NOMO-1 treated with DMSO at 0.1 percent for 48 hours (cell line): ENCODE results near the gene WDR54.
A peak's percentile ranks its signal among the peaks of the same experiment; 100 is the strongest.
"Not testable (repeated sequence)": the region's sequence is repeated elsewhere in the genome, so short reads cannot be mapped to it uniquely, and the experiment has no call there.

Experiments
- DNase-seq: peaks from one replicate; lab custom pipeline; 2025; ENCODE audit not compliant: unreplicated experiment; lab: John Stamatoyannopoulos, UW

Gene WDR54

GRCh38 chr2:74401891-74402290 is 19.6 kb upstream of the WDR54 start:
- DNase-seq: no peak

DNA sequence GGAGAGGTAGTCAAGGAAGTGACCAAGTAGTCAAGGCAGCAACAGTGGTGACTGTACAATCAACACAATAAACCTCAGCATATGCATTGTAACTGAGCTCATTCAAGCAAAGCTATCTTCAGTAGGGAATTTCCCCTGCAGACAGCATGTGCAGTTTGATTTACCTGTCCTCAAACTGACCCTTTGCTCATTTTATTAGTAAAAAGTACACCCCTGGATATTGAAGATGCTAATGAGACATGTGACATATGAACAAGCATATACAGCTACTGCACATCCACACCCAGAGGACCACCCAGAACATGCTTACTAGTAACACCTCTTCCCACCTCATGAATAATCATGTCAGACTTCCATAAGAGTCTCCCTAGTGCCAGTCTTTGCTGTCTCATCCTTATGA is 15.5 kb upstream of the WDR54 start:
- DNase-seq: no peak

DNA sequence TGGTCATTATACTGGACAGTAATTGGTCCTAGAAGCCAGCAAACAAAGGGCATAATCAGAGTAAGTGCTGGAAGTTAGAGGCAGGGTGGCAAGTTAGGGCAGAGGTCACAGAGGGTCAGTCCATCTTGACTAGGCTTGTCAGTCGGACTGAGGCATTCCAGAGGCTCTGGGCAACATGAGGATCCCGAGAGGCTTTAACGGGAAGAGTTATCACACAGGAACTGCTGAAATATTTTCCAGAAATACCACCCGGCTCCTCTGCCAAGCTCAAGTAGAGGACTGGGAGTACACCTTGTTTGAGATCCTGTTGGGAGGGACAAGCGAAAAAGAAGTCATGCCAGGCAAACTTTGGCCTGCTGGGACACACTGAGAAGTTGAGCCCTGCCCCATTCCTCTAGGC is 13.8 kb upstream of the WDR54 start:
- no peak for DNase-seq

DNA sequence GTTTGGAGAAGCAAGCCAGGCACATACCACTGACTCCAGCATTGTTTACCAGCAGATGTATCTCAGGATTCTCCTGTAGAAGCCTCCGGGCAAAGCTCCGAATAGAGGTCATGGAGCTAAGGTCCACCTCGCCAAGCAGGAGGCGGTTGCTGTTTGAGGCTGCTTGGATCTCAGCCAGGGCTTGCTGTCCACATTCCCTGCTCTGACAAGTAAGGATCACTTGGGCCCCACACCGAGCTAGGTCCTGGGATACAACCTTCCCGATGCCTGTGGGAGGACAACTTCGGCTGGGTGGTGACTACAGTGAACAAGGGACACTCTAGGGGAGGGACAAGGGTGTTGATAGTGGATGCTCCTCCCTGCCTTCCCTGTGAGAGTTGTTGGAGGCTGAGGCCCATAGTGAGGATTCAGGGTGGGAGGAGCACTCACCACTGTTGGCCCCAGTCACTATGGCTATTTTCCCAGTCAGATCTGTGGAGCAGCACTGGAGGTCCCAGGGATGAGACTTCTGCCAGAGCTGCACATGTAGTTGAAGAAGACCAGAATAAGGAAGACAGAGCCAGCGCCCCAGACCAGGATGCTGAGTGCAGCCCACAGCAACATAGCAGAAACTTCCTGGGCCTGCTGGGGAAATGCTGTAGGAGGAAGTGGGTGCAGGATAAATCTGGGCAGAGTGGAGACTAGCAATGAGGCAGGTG is 8.4 kb upstream of the WDR54 start:
- DNase-seq: no peak

- no peak for DNase-seq
Measured at GRCh38 chr2:74414441-74414840, 7.1 kb upstream of the WDR54 start.

- DNase-seq: no peak
Measured at GRCh38 chr2:74414881-74415761, 6.4 kb upstream of the WDR54 start.

DNA sequence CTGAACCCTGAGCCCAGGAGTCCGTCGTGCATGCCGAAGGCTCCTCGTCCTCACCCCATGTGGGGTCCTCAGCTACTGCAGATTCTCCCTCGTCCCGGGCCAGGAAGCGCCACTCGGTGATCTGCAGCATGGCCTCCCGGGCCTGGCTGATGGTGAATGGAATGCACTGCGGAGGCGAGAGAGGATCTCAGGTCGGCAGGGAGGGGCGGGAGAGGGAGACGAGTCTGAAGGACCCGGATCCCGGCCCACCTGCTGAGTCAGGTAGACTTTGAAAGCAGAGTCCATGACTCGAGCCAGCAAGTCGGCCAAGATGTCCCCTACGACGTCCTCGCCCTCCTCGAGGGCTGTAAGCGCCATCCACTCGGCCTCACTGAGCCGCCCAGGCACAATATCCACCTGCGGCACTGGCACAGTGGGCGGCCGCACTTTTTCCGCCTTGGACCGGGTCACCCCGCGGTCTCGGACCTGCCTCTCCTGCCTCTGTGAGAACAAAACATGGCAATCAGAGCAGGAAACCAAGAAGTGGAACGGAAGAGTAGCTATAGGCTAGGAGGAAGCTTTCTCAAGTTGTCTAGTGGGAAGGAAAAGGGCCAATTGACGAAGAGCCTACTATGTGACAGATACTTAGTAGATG is 5.7 kb upstream of the WDR54 start:
- no peak for DNase-seq

GRCh38 chr2:74416778-74417177 is 4.8 kb upstream of the WDR54 start:
- no peak for DNase-seq

DNA sequence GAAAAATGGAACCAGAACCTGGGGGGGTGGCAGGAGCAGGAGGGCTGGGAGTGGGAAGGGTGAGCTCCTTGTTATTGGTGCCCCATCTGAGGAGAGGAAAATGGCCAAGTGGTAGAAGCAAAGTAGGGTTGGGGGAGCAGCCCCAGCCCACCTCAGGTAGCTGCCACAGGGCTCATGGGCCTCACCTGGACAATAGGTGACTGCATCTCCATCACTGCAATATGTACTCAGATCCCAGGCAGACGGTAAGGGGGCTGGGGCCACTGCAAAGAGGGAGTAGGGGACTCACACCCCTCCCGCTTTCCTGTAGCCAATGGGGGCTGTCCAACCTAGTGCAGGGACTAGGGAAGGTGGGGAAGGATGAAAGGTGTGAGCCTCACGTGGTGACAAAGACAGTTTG is 4.3 kb upstream of the WDR54 start:
- DNase-seq: no peak

DNA sequence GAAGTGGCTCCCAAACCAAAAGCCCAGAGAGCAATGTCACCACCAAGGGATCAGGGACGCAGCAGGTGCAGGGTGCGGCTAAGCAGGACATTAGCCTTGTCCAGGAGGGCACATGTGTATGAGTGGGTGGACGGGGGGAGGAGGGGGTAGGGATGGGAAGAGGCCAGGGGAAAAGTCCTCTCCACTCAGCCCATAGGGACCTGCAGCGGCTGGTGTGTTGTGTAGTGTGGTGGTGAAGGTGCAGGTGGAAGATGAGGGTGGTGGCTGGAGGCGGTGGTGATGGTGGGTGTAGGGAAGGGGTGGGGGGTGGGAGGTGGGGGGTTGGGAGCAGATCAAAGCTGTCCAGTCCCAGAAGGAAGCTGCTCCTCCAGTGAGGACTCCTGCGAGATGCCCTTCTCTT is 3.8 kb upstream of the WDR54 start:
- no peak for DNase-seq

- DNase-seq: no peak
Measured at GRCh38 chr2:74418312-74418711, 3.2 kb upstream of the WDR54 start.

- DNase-seq: peak; percentile 51
Measured at GRCh38 chr2:74419345-74419744, 2.2 kb upstream of the WDR54 start.

- no peak for DNase-seq
Measured at GRCh38 chr2:74420006-74420405, 1.5 kb upstream of the WDR54 start.

- DNase-seq: not testable (repeated sequence)
Measured at GRCh38 chr2:74420443-74421103, 957 bp upstream of the WDR54 start.

DNA sequence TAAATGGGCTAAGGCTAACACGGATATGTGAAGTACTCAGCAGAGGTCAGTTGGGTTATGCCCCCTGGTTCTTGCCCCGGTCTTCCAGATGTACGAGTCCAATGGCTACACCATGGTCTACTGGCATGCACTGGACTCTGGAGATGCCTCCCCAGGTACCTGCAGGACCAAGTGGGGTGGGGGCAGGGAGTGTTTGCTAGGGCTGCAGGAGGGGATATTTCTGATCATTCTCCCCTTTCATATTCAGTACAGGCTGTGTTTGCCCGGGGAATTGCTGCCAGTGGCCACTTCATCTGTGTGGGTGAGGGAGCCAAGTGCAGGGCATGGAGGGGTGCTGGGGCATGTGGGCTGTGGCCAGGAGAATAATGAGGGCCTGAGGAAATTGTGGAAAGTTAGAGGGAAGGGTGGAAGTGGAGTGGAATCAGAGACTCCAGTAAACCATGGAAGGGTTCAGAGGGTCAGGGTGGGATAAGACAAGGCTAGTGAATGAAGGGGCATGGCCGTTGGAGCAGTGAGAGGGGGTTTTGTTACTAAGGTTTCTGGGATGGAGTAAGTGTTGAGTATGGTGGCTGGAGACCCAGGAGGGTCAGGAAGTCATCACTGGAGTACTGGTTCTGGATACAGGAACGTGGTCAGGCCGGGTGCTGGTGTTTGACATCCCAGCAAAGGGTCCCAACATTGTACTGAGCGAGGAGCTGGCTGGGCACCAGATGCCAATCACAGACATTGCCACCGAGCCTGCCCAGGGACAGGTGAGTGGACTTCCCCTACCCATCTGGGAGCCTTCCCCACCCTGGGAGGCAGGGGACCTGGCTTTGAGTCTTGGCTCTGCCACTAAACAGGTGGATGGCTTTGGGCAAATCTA is 1.9 kb downstream of the WDR54 start:
- no peak for DNase-seq

DNA sequence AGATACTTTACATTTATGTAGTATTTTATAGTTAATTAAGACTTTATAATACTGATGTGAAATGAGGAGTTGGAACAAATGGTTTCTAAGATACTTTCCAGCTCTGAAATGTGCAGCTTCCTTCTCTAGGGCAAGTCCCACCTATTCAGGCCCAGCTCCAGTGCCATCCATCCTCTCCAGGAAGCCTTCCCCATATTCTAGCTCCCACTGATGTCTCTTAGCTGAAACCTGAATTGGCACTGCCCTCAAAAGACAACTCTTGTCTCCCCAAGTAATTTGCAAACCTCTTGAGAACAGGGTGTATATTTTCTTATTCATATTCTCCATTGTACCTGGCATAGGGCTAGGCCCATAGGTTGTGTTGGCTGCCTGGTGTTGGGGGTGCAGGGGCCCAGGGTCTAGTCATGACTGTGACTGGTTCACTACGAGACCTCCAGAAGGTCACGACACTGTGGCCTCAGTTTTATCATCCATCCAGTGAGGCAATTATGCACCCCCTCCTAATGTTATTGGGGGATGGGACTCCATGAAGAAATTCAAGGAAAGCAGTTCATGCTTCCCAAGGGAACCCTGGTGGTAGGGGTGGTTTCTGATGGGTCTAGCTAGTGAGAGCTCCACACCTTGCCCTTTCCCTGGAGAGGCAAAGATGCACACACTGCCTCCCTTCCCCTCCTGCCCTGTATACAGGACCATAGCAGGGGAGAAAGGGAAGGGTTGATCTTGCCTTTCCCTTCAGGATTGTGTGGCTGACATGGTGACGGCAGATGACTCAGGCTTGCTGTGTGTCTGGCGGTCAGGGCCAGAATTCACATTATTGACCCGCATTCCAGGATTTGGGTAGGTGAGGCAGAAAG is 2.8 kb downstream of the WDR54 start:
- DNase-seq: no peak

DNA sequence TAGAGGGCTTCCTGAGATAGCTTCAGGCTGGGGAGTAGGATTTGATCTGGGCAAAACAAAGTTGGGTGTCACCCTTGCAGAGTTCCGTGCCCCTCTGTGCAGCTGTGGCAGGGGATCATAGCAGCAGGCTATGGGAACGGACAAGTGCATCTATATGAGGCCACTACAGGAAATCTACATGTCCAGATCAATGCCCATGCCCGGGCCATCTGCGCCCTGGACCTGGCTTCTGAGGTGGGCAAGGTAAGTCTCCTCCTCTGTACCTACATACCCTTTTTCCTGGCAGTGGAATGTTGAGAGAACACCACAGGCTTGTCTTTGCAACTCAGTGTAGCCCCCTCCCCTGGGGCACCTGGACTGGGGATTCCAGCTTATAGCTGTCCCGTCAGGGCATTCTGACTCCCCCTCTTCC is 3.5 kb downstream of the WDR54 start:
- no peak for DNase-seq

GRCh38 chr2:74425523-74425922 is 4.0 kb downstream of the WDR54 start:
- DNase-seq: no peak

GRCh38 chr2:74426181-74426758 is 4.7 kb downstream of the WDR54 start:
- DNase-seq: no peak
